Measurements from ENCODE around the gene TMEM131.

- TF ChIP-seq, protein P1, sequence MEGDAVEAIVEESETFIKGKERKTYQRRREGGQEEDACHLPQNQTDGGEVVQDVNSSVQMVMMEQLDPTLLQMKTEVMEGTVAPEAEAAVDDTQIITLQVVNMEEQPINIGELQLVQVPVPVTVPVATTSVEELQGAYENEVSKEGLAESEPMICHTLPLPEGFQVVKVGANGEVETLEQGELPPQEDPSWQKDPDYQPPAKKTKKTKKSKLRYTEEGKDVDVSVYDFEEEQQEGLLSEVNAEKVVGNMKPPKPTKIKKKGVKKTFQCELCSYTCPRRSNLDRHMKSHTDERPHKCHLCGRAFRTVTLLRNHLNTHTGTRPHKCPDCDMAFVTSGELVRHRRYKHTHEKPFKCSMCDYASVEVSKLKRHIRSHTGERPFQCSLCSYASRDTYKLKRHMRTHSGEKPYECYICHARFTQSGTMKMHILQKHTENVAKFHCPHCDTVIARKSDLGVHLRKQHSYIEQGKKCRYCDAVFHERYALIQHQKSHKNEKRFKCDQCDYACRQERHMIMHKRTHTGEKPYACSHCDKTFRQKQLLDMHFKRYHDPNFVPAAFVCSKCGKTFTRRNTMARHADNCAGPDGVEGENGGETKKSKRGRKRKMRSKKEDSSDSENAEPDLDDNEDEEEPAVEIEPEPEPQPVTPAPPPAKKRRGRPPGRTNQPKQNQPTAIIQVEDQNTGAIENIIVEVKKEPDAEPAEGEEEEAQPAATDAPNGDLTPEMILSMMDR (IDR thresholded peaks at IDR 0.05; ENCODE audit: low read depth, low read length): no peak
- TF ChIP-seq POLR2A (IDR thresholded peaks at IDR 0.05; ENCODE audit: extremely low read depth, insufficient read length): no peak
- TF ChIP-seq MAX (IDR thresholded peaks at IDR 0.05; ENCODE audit: low read depth, low read length): no peak
- TF ChIP-seq MYC (IDR thresholded peaks at IDR 0.05; ENCODE audit: low read depth, low read length): no peak
Measured at GRCh38 chr2:97936881-97937280, 58.9 kb downstream of the TMEM131 start.

Data from NB4 (cell line).